Osteocyte (in vitro differentiated cells): ENCODE results near the gene THSD7A. TPM values are rescaled to one million over a fixed set of nuclear protein-coding genes. Genes with fewer than 3 reads are reported as not detected.

Experiments used
- DNase-seq: peaks from one replicate; pipeline ENCODE4 v3.0.0; 2021; ENCODE audit warnings: mixed read lengths; ENCODE audit not compliant: unreplicated experiment; ENCODE audit errors: extremely low spot score
- H3K27ac Mint-ChIP-seq: one replicate; pipeline ENCODE4 v1.8.0; 2021; ENCODE audit warnings: mild to moderate bottlenecking, mixed read lengths; ENCODE audit not compliant: unreplicated experiment
- H3K27me3 Mint-ChIP-seq: one replicate; pipeline ENCODE4 v1.8.0; 2021; ENCODE audit warnings: mixed read lengths; ENCODE audit not compliant: unreplicated experiment
- H3K36me3 Mint-ChIP-seq: one replicate; pipeline ENCODE4 v1.8.0; 2021; ENCODE audit warnings: mixed read lengths; ENCODE audit not compliant: unreplicated experiment
- H3K4me1 Mint-ChIP-seq: one replicate; pipeline ENCODE4 v1.8.0; 2021; ENCODE audit warnings: mixed read lengths; ENCODE audit not compliant: unreplicated experiment
- H3K4me3 Mint-ChIP-seq: one replicate; pipeline ENCODE4 v1.8.0; 2021; ENCODE audit warnings: mild to moderate bottlenecking, moderate library complexity, mixed read lengths; ENCODE audit not compliant: unreplicated experiment
- H3K9me3 Mint-ChIP-seq: one replicate; pipeline ENCODE4 v1.8.0; 2021; ENCODE audit warnings: mixed read lengths; ENCODE audit not compliant: unreplicated experiment
- total RNA-seq: library from RNA; stranded (reverse); gene quantifications from 2 replicates; pipeline ENCODE4 v1.2.1, GENCODE V29; 2021
- TF ChIP-seq, protein P1 (sequence below): fragments of 200-600 bp; sonication (generic); IDR thresholded peaks from 2 replicates; pipeline ENCODE4 v1.5.0; 2021; ENCODE audit warnings: antibody characterized with exemption, mild to moderate bottlenecking, moderate library complexity

Gene THSD7A
- total RNA-seq, 1 donor from 2014 or later: 2.0 TPM

DNA sequence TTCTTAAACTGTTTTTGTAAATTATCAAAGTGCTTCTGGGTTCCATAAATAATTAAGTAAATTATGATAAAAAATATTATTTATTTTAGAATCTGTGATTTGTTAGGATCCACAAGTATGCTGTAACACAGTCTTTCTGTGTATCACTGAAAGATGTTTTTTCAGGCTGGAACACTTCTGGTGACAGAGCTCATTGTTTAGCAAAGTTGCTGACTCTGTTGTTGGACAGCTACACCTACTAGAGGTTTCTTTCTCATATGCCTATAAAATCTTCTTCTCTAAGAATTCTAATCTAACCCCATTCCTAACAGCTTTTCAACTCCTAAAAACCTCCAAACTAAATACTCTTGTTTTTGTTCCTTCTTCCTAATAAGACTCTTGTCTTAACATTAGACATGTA lies 176.8 kb downstream of the THSD7A start:
- TF ChIP-seq, protein P1, sequence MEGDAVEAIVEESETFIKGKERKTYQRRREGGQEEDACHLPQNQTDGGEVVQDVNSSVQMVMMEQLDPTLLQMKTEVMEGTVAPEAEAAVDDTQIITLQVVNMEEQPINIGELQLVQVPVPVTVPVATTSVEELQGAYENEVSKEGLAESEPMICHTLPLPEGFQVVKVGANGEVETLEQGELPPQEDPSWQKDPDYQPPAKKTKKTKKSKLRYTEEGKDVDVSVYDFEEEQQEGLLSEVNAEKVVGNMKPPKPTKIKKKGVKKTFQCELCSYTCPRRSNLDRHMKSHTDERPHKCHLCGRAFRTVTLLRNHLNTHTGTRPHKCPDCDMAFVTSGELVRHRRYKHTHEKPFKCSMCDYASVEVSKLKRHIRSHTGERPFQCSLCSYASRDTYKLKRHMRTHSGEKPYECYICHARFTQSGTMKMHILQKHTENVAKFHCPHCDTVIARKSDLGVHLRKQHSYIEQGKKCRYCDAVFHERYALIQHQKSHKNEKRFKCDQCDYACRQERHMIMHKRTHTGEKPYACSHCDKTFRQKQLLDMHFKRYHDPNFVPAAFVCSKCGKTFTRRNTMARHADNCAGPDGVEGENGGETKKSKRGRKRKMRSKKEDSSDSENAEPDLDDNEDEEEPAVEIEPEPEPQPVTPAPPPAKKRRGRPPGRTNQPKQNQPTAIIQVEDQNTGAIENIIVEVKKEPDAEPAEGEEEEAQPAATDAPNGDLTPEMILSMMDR: no peak
- Mint-ChIP-seq H3K9me3 (no peaks in the 10 kb centered on the region), H3K27me3 (no peaks in the 10 kb centered on the region), H3K4me3 (no peak overlapping the region), H3K27ac (no peak overlapping the region), H3K4me1 (no peaks in the 10 kb centered on the region), H3K36me3 (no peaks in the 10 kb centered on the region)
- DNase-seq: no peak

DNA sequence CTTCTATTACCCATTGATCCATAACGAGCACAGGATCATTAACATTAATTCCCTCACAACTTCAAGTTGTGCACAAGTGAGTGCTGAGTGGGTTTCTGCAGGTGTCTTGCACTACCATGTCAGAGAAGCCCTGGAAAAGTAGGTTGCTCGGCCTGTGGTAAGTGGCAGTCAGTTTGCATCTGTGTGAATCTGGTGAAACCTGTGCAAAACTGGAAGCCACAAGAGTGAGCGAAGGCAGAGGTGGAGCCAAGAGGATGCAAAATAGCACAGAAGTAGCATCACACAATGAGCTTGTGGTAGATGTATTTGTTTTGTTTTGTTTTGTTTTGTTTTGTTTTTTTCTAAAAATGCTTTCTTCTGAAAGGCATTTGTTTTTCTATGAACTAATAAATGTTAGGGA lies 181.5 kb downstream of the THSD7A start:
- DNase-seq: no peak
- H3K9me3 Mint-ChIP-seq: no peaks in the 10 kb centered on the region
- H3K4me3 Mint-ChIP-seq: no peak overlapping the region
- peaks cover 3% of the 10 kb centered on the region for H3K4me1 Mint-ChIP-seq
- H3K27ac Mint-ChIP-seq: no peak overlapping the region
- H3K27me3 Mint-ChIP-seq: no peaks in the 10 kb centered on the region
- TF ChIP-seq, protein P1: no peak
- H3K36me3 Mint-ChIP-seq: no peaks in the 10 kb centered on the region

DNA sequence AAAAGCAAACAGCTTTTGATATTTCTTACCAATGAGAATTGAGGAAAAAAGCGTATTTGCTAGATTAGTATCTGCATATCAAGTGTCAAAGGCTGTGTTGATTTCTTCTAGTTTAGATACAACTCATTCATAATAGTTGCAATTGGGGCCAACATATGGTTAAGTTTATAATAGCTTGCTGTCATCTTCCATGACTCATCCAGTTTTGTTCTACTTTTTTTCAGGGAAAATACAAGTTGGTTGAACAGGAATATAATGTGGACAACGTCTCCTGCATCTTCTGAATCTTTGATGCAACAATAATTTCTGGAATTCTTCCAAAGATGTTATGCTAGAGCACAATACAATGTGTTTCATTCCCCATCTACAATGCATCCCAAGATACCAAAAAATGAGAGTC lies 182.0 kb downstream of the THSD7A start:
- Mint-ChIP-seq H3K27me3 (no peaks in the 10 kb centered on the region), H3K4me1 (peaks cover 3% of the 10 kb centered on the region), H3K4me3 (no peak overlapping the region), H3K9me3 (no peaks in the 10 kb centered on the region), H3K27ac (no peak overlapping the region), H3K36me3 (no peaks in the 10 kb centered on the region)
- DNase-seq: no peak
- TF ChIP-seq, protein P1: no peak

DNA sequence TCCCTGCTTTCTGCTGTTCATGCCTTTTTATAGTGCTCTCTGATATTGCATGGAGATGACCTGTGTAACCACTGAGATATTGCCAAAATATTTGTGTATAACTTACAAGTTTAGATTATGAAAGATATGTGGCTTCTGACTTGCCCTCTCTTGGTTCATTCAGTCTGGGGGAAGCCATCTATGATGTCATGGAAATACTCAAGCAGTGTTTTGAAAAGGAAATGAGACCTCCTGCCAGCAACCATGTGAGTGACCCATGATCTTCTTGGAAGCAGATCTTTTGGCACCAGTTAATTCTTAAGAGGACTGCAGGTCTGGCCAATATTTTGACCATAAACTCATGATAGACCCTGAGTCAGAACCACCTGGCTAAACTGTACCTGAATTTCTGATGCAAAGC lies 183.0 kb downstream of the THSD7A start:
- no peak for DNase-seq
- Mint-ChIP-seq H3K9me3 (no peaks in the 10 kb centered on the region), H3K4me3 (no peak overlapping the region), H3K4me1 (peaks cover 3% of the 10 kb centered on the region), H3K27ac (no peak overlapping the region), H3K27me3 (no peaks in the 10 kb centered on the region), H3K36me3 (no peaks in the 10 kb centered on the region)
- TF ChIP-seq, protein P1: no peak

DNA sequence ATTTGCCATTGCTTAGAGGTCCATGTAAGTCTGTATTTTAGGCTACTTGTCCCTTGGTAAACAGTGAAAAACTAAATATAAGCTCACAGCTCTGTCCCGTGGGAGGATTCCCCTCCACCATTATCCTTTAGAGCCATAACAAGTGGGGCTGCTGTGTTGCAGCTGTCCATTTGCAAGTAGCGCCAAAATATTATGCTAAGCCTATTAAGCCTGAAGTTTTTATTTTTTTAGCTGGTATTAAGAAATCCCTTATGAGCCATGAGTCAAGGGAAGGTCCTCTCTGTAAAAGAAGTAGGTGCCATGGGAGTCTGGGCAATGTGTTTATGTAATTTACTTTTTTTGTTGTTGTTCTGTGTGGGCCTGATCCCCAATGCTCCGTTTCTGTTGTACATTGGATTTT lies 183.9 kb downstream of the THSD7A start:
- TF ChIP-seq, protein P1: no peak
- Mint-ChIP-seq H3K4me1 (peaks cover 3% of the 10 kb centered on the region), H3K4me3 (no peak overlapping the region), H3K36me3 (no peaks in the 10 kb centered on the region), H3K9me3 (no peaks in the 10 kb centered on the region), H3K27ac (no peak overlapping the region), H3K27me3 (peaks cover 3% of the 10 kb centered on the region)
- no peak for DNase-seq
